SKM-1 (cell line): Measurements from ENCODE around the gene FSIP1.

ENCODE experiments used
- DNase-seq: peaks from one replicate; lab custom pipeline; 2025; ENCODE audit not compliant: unreplicated experiment; lab: John Stamatoyannopoulos, UW

The FSIP1 gene

GRCh38 chr15:39721893-39722292 lies 60.7 kb downstream of the FSIP1 start:
- DNase-seq: no peak

GRCh38 chr15:39720621-39721611 lies 61.7 kb downstream of the FSIP1 start:
- DNase-seq: no peak

GRCh38 chr15:39720081-39720480 lies 62.6 kb downstream of the FSIP1 start:
- DNase-seq: no peak

GRCh38 chr15:39719109-39719508 lies 63.5 kb downstream of the FSIP1 start:
- no peak for DNase-seq

GRCh38 chr15:39717134-39717533 lies 65.5 kb downstream of the FSIP1 start:
- DNase-seq: no peak

GRCh38 chr15:39714251-39714650 lies 68.4 kb downstream of the FSIP1 start:
- DNase-seq: no peak

GRCh38 chr15:39713846-39714245 lies 68.8 kb downstream of the FSIP1 start:
- DNase-seq: no peak

- DNase-seq: no peak
Observed at GRCh38 chr15:39710681-39711080, 72.0 kb downstream of the FSIP1 start.

- DNase-seq: no peak
Observed at GRCh38 chr15:39709941-39710340, 72.7 kb downstream of the FSIP1 start.

GRCh38 chr15:39706206-39706605 lies 76.4 kb downstream of the FSIP1 start:
- DNase-seq: no peak

GRCh38 chr15:39704689-39705088 lies 78.0 kb downstream of the FSIP1 start:
- DNase-seq: no peak

GRCh38 chr15:39704235-39704634 lies 78.4 kb downstream of the FSIP1 start:
- DNase-seq: no peak

GRCh38 chr15:39701988-39702387 lies 80.7 kb downstream of the FSIP1 start:
- DNase-seq: no peak

- DNase-seq: no peak
Observed at GRCh38 chr15:39700375-39700700, 82.3 kb downstream of the FSIP1 start.

- DNase-seq: no peak
Observed at GRCh38 chr15:39699516-39700374, 82.9 kb downstream of the FSIP1 start.

GRCh38 chr15:39698444-39699390 lies 83.9 kb downstream of the FSIP1 start:
- DNase-seq: no peak

- DNase-seq: no peak
Observed at GRCh38 chr15:39697509-39697908, 85.1 kb downstream of the FSIP1 start.

- DNase-seq: no peak
Observed at GRCh38 chr15:39695793-39696192, 86.8 kb downstream of the FSIP1 start.

GRCh38 chr15:39692356-39693327 lies 90.0 kb downstream of the FSIP1 start:
- no peak for DNase-seq
